Measurements from ENCODE around the gene FTCD. TPM values are rescaled to one million over a fixed set of nuclear protein-coding genes. Genes with fewer than 3 reads are reported as not detected.
A peak's percentile ranks its signal among the peaks of the same experiment; 100 is the strongest.

Gene FTCD
- total RNA-seq, 1 donor from 2014 or later: 1.2 TPM

GRCh38 chr21:46129846-46130651 is 25.3 kb downstream of the FTCD start:
- ATAC-seq (peak; percentile 0), DNase-seq (ENCODE audit: missing footprints) (peak; percentile 67)
- intact Hi-C loops (cut with DNase I): no loop called here

- intact Hi-C loops (cut with DNase I): no loop called here
- DNase-seq (ENCODE audit: missing footprints) (peak; percentile 60), ATAC-seq (no peak)
Measured at GRCh38 chr21:46128933-46129571, 26.3 kb downstream of the FTCD start.

GRCh38 chr21:46128106-46128932 is 27.1 kb downstream of the FTCD start:
- peak; percentile 49 for ATAC-seq
- peak; percentile 68 for DNase-seq (ENCODE audit: missing footprints)
- intact Hi-C loops (cut with DNase I): no loop called here

- intact Hi-C loops (cut with DNase I): no loop called here
- DNase-seq (ENCODE audit: missing footprints) (peak; percentile 50), ATAC-seq (no peak)
Measured at GRCh38 chr21:46127239-46128105, 27.9 kb downstream of the FTCD start.

GRCh38 chr21:46126309-46127238 is 28.8 kb downstream of the FTCD start:
- intact Hi-C loops (cut with DNase I): no loop called here
- DNase-seq (ENCODE audit: missing footprints) (peak; percentile 55), ATAC-seq (no peak)

GRCh38 chr21:46125846-46126301 is 29.5 kb downstream of the FTCD start:
- no peak for DNase-seq (ENCODE audit: missing footprints)
- intact Hi-C loops (cut with DNase I): no loop called here
- no peak for ATAC-seq

GRCh38 chr21:46124926-46125845 is 30.2 kb downstream of the FTCD start:
- intact Hi-C loops (cut with DNase I): no loop called here
- ATAC-seq (no peak), DNase-seq (ENCODE audit: missing footprints) (no peak)

- DNase-seq (ENCODE audit: missing footprints) (peak; percentile 64), ATAC-seq (no peak)
- intact Hi-C loops (cut with DNase I): no loop called here
Measured at GRCh38 chr21:46124083-46124925, 31.1 kb downstream of the FTCD start.

- intact Hi-C loops (cut with DNase I): no loop called here
- DNase-seq (ENCODE audit: missing footprints): peak; percentile 55
Measured at GRCh38 chr21:46122758-46123683, 32.4 kb downstream of the FTCD start.

GRCh38 chr21:46122237-46122671 is 33.1 kb downstream of the FTCD start:
- no peak for ATAC-seq
- no peak for DNase-seq (ENCODE audit: missing footprints)
- intact Hi-C loops (cut with DNase I): no loop called here

More at GRCh38 chr21:46122758-46123683, 32.4 kb downstream of the FTCD start:
- no peak for ATAC-seq

- ATAC-seq: no peak
Measured at GRCh38 chr21:46121286-46122221, 33.8 kb downstream of the FTCD start.

GRCh38 chr21:46120301-46121285 is 34.8 kb downstream of the FTCD start:
- DNase-seq (ENCODE audit: missing footprints) (no peak), ATAC-seq (no peak)
- intact Hi-C loops (cut with DNase I): no loop called here

More at GRCh38 chr21:46121286-46122221, 33.8 kb downstream of the FTCD start:
- DNase-seq (ENCODE audit: missing footprints): no peak
- intact Hi-C loops (cut with DNase I): no loop called here

Measured in Right ventricle myocardium inferior (tissue), 1 donor.